Measurements from ENCODE around the gene ZNF544. TPM values are rescaled to one million over a fixed set of nuclear protein-coding genes. Genes with fewer than 3 reads are reported as not detected.
"Not testable (repeated sequence)": the region's sequence is repeated elsewhere in the genome, so short reads cannot be mapped to it uniquely, and the experiment has no call there.

Gene ZNF544
- total RNA-seq, 1 experiment from 2014 or later = 63.8 TPM

- no peak for ATAC-seq
- Mint-ChIP-seq H3K27me3 (ENCODE audit: low read depth) (peaks cover 27% of the 10 kb centered on the region), H3K27ac (no peak overlapping the region), H3K36me3 (peaks cover 100% of the 10 kb centered on the region), H3K4me3 (no peak overlapping the region), H3K4me1 (peaks cover 11% of the 10 kb centered on the region; the same call in 1 of the 2 replicates), H3K9me3 (peaks cover 78% of the 10 kb centered on the region)
- DNase-seq (ENCODE audit: low spot score) = no peak
- TF ChIP-seq ATF2 (CRISPR knock-in tag; IDR thresholded peaks at IDR 0.05; ENCODE audit: borderline replicate concordance, low read depth) (no peak), MAX (CRISPR knock-in tag; IDR thresholded peaks at IDR 0.05) (no peak), ZNF671 (CRISPR knock-in tag; IDR thresholded peaks at IDR 0.05) (no peak), CTCF (IDR thresholded peaks at IDR 0.05) (no peak), ZNF512 (CRISPR knock-in tag; IDR thresholded peaks at IDR 0.05; ENCODE audit: borderline replicate concordance) (no peak), CDX4 (CRISPR knock-in tag; IDR thresholded peaks at IDR 0.05; ENCODE audit: borderline replicate concordance) (no peak), ELF4 (CRISPR knock-in tag; IDR thresholded peaks at IDR 0.05; ENCODE audit: low read depth) (no peak), ZNF281 (CRISPR knock-in tag; IDR thresholded peaks at IDR 0.05) (no peak), ZNF416 (CRISPR knock-in tag; IDR thresholded peaks at IDR 0.05) (no peak), GRHL2 (CRISPR knock-in tag; IDR thresholded peaks at IDR 0.05; ENCODE audit: insufficient replicate concordance, severe bottlenecking) (no peak), NR3C1 (CRISPR knock-in tag; conservative IDR thresholded peaks at IDR 0.05; ENCODE audit: low read depth) (no peak), SMAD4 (CRISPR knock-in tag; IDR thresholded peaks at IDR 0.05) (no peak), JAZF1 (CRISPR knock-in tag; IDR thresholded peaks at IDR 0.05) (no peak), ZNF317 (CRISPR knock-in tag; IDR thresholded peaks at IDR 0.05; ENCODE audit: borderline replicate concordance, low read depth) (no peak), JUN (CRISPR knock-in tag; IDR thresholded peaks at IDR 0.05) (no peak)
- CTCF ChIA-PET = no interaction called here
- POLR2A ChIA-PET = no interaction called here
Observed at GRCh38 chr19:58252102-58252685, 23.5 kb downstream of the ZNF544 start.

GRCh38 chr19:58258259-58258658 lies 29.5 kb downstream of the ZNF544 start:
- CTCF ChIA-PET; POLR2A ChIA-PET; H3K27ac Mint-ChIP-seq; ATAC-seq; DNase-seq (ENCODE audit: low spot score); H3K4me3 Mint-ChIP-seq: not testable (repeated sequence)
- H3K27me3 Mint-ChIP-seq (ENCODE audit: low read depth) = peaks cover 58% of the 10 kb centered on the region
- H3K36me3 Mint-ChIP-seq = peaks cover 100% of the 10 kb centered on the region
- H3K4me1 Mint-ChIP-seq = peaks cover 11% of the 10 kb centered on the region; the same call in 1 of the 2 replicates
- peaks cover 85% of the 10 kb centered on the region for H3K9me3 Mint-ChIP-seq

Measured in WTC11 (cell line).